CMK (cell line): ENCODE measurements around the gene RNF13.
"Not testable (repeated sequence)": the region's sequence is repeated elsewhere in the genome, so short reads cannot be mapped to it uniquely, and the experiment has no call there.

Source experiments
- DNase-seq: peaks from one replicate; pipeline ENCODE4 v3.0.0-alpha.2; 2010; ENCODE audit warnings: low read depth

The RNF13 gene

GRCh38 chr3:149839896-149840295 lies 26.9 kb downstream of the RNF13 start:
- no peak for DNase-seq

- no peak for DNase-seq
Measured at GRCh38 chr3:149843502-149843901, 30.5 kb downstream of the RNF13 start.

- no peak for DNase-seq
Measured at GRCh38 chr3:149844091-149844490, 31.1 kb downstream of the RNF13 start.

- DNase-seq, result no peak
Measured at GRCh38 chr3:149845570-149846244, 32.7 kb downstream of the RNF13 start.

GRCh38 chr3:149848238-149848637 lies 35.2 kb downstream of the RNF13 start:
- DNase-seq, result no peak

GRCh38 chr3:149848688-149849087 lies 35.7 kb downstream of the RNF13 start:
- no peak for DNase-seq

GRCh38 chr3:149850787-149851584 lies 38.0 kb downstream of the RNF13 start:
- DNase-seq, result peak; percentile 62

- no peak for DNase-seq
Measured at GRCh38 chr3:149858911-149859310, 45.9 kb downstream of the RNF13 start.

GRCh38 chr3:149860881-149861280 lies 47.9 kb downstream of the RNF13 start:
- DNase-seq, result no peak

GRCh38 chr3:149867563-149867962 lies 54.5 kb downstream of the RNF13 start:
- DNase-seq, result no peak

- DNase-seq, result no peak
Measured at GRCh38 chr3:149871855-149872254, 58.8 kb downstream of the RNF13 start.

- no peak for DNase-seq
Measured at GRCh38 chr3:149872589-149872988, 59.6 kb downstream of the RNF13 start.

GRCh38 chr3:149877668-149878067 lies 64.7 kb downstream of the RNF13 start:
- DNase-seq, result no peak

GRCh38 chr3:149879872-149880271 lies 66.9 kb downstream of the RNF13 start:
- peak; percentile 8 for DNase-seq

GRCh38 chr3:149881879-149882278 lies 68.9 kb downstream of the RNF13 start:
- no peak for DNase-seq

- DNase-seq, result no peak
Measured at GRCh38 chr3:149883134-149883533, 70.1 kb downstream of the RNF13 start.

GRCh38 chr3:149883860-149884259 lies 70.8 kb downstream of the RNF13 start:
- DNase-seq, result not testable (repeated sequence)

GRCh38 chr3:149884848-149885247 lies 71.8 kb downstream of the RNF13 start:
- not testable (repeated sequence) for DNase-seq

- no peak for DNase-seq
Measured at GRCh38 chr3:149886957-149887356, 73.9 kb downstream of the RNF13 start.

GRCh38 chr3:149891621-149892020 lies 78.6 kb downstream of the RNF13 start:
- DNase-seq, result no peak

- DNase-seq, result no peak
Measured at GRCh38 chr3:149892371-149892770, 79.4 kb downstream of the RNF13 start.

GRCh38 chr3:149894205-149894604 lies 81.2 kb downstream of the RNF13 start:
- DNase-seq, result no peak

- no peak for DNase-seq
Measured at GRCh38 chr3:149895339-149895738, 82.3 kb downstream of the RNF13 start.

- DNase-seq, result no peak
Measured at GRCh38 chr3:149895769-149896168, 82.8 kb downstream of the RNF13 start.
